ENCODE data around the gene ADARB2. TPM values are rescaled to one million over a fixed set of nuclear protein-coding genes. Genes with fewer than 3 reads are reported as not detected.
A peak's percentile ranks its signal among the peaks of the same experiment; 100 is the strongest.

Gene ADARB2
- total RNA-seq, 1 donor from 2014 or later, result 0.10 TPM

DNA sequence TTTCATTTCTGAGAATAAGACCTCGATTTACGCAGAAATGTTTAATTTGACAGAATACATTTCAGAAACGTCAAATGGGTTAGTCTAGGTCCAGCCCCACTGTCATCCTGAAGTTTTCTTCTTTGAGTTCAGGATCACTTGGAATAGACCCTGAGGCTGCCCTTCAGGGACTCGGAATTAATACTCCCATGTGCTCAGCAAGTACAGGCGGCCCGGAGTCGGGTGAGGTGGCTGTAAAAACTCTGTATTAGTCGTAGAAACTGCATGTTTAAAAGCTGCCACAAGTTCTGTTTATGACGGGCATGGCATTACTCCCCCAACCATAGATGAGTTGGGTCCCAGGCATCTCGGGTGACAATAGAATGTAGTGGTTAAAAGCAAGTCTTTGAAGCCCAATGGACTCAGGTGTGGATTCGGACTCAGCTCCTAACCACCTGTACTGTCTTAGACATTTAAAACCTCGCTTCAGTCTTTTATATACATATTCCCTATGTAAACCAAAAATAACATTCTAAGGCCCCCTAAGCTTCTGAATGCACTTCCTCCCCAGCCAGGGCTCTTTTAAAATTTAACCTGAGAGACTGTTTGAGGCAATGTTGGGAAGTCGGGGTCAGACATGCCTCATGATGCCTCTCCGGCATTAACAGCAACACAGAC is 216.3 kb downstream of the ADARB2 start:
- no peak for DNase-seq

- DNase-seq, result no peak
These were observed 217.9 kb downstream of the ADARB2 start for GRCh38 chr10:1519391-1519790.

GRCh38 chr10:1517684-1518083 is 219.6 kb downstream of the ADARB2 start:
- no peak for DNase-seq

- no peak for DNase-seq
These were observed 220.7 kb downstream of the ADARB2 start for GRCh38 chr10:1516492-1517165.

GRCh38 chr10:1515780-1516491 is 221.4 kb downstream of the ADARB2 start:
- DNase-seq, result no peak

- no peak for DNase-seq
These were observed 222.1 kb downstream of the ADARB2 start for GRCh38 chr10:1515121-1515779.

DNA sequence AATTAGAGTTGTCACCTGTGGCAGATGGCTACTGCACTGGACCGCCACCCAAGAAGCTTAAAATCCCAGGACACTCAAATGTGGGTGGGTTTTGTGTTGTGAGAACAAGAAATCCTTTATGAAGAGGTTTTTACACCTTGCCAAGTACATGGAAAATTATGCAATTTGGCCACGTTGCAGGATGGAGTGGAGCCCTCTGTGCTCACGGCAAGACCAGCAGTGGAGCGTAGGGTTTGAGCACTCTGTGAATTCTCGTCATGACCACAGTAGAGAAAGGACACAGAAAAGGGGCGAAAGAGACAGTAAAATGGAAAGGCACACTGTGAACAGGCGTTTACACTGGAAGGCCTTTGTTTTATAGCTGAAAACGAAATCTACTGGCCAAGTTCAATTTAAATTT is 222.6 kb downstream of the ADARB2 start:
- DNase-seq, result peak; percentile 48

DNA sequence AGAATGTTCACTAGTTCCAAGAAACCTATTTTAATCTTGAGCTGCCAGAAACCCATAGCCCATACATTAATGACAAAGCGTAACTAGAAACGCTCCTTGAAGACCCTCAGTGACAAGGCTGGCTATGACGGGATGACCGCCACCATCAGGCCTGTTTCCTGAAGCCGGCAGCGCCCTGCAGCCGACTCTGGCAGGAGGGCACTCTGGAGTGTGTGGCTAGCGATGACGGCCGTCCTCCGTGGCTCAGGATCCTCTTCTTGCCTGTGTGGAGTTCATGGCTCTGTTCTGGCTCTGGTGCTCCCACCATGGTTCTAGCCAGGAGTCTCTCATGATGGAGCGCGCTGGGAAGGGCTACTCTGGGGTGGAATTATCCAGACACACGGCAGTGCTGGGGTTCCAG is 224.1 kb downstream of the ADARB2 start:
- DNase-seq, result no peak

DNA sequence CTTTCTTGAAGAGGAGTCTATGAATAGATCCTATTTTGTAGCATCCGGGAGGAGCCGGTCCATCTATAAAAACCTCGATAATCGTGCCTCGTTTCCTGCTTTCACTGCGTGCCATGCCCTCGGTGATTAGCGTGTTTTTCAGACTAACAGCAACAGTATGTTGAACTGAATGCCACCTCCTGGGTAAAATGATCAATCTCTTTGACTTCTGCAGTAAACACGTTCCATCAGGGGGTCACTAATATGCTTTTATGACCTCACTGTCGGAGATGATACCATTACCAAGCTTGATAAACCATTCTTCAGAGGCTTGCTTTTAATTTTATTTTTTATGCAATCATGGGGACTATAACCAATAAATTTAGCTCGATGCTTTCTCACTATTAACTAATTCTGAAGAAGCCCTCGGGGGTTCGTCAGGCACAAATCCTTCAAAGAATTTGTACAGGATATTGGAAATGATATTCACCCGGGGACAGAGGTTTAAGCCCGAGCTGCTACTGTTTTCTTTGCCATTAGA is 228.3 kb downstream of the ADARB2 start:
- DNase-seq, result no peak

DNA sequence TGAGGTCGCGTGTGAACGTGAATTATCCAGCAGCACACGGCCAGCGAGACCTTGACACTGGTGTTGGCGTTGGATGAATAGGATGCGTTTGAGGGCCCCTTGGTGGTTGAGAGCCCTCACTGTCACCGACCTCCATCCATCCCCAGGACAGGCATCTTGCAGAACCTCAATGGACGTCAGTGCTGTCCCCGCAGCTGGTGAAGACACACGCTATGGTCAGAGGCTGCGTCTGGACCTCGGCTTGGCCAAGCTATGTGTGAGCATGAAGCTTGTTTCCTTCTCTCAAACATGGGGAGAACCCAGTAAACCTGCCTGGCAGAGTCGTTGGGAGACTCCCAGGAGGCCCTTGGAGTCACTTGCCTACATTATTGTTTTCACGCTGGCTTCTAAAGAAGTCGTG is 229.2 kb downstream of the ADARB2 start:
- no peak for DNase-seq

DNA sequence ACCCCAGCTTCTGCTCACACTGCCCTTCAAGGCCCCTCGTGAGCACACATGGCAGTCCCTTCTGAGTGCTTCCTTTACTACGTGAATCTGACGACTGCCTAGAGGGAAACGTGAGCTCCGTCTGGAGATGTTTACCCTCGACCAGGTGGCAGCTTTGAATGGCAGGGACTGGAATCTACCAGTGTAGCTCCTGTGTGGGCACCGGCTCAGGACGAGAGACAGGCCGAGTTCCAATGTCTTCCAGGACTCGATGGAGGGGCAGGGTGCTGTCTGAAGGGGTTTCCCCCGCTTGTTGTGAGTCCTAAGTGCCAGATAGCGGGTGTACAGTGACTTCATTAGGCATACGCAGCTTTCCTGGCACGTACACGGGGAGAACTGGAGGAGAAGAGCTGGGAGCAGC is 229.9 kb downstream of the ADARB2 start:
- DNase-seq, result no peak

GRCh38 chr10:1504940-1505339 is 232.4 kb downstream of the ADARB2 start:
- no peak for DNase-seq

- no peak for DNase-seq
These were observed 233.0 kb downstream of the ADARB2 start for GRCh38 chr10:1504286-1504685.

GRCh38 chr10:1502451-1502850 is 234.9 kb downstream of the ADARB2 start:
- DNase-seq, result no peak

DNA sequence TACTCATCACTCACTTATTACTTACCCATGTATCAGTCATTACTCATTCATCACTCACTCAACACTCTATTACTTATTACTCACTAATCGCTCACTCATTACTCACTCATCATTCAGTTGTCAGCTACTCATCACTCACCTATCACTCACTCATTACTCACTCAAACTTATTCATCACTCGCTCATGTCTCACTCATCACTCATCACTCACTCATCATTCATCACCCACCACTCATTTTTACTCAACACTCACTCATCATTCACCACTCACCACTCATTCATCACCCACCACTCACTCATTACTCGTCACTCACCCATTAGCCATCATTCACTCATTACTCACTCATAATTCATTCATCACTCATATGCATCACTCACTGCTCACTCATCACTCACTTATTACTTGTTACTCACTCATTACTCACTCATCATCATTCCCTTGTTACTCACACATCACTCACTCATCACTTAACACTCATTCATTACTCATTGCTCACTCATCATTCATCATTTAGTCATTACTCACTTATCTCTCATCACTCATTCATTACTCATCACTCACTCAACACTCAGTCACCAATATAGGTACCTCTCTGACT is 237.9 kb downstream of the ADARB2 start:
- no peak for DNase-seq

DNA sequence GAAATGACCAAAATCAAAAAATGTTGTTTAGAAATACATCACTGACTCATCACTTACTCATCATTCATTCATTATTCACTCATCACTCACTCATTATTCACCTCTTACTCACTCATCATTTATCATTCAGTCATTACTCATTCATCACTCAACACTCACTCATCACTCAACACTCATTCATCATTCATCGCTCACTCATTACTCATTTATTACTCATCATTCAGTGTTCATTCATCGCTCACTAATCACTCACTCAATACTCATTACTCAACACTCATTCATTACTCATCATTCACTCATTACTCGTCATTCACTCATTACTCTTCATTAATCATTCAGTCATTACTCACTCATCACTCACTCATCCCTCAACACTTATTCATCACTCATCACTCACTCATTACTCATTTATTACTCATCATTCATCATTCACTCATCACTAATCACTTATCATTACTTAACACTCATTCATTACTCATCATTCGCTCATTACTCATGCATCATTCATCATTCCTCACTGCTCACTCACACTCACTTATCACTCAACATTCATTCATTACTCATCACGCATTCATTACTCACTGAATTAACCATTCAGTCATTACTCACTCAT is 238.5 kb downstream of the ADARB2 start:
- DNase-seq, result no peak

GRCh38 chr10:1495915-1496517 is 241.3 kb downstream of the ADARB2 start:
- no peak for DNase-seq

DNA sequence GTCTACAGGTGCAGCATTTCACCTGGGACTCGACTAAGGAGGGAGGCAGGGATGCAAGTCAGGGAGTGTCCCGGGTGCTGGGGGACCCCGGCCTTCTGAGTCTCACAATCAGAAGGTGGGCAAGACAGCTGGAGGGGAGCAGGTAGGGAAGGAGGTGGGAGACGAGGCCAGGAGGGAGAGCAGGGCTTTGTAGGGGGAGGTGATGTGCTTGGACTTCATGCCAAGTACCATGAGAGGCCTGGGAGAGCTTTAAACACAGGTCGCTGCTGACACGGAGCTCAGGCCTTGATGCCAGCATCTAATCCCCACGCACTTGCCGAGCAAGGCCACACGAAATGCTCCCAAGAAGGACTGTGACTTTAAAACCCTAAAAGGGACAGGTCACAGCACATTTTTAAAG is 244.7 kb downstream of the ADARB2 start:
- no peak for DNase-seq

DNA sequence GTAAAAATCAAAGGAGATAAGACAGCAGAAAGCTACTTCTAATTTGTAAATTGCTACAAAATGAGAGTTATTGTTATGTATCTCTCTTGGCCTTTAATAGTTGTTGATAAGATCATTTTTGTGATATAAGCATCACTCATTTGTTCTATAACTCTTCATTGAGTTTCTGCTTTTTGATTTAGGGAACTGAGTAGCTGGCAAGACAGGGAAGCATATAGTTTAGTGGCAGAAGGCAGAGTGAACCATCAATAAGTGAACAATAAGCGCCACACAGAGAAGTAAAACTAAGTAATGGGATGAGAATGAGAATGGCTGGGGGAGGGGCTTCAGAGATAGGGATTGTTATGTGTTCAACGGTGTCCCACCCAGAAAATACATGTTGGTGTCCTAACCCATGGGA is 245.4 kb downstream of the ADARB2 start:
- no peak for DNase-seq

- no peak for DNase-seq
These were observed 247.5 kb downstream of the ADARB2 start for GRCh38 chr10:1489801-1490200.

DNA sequence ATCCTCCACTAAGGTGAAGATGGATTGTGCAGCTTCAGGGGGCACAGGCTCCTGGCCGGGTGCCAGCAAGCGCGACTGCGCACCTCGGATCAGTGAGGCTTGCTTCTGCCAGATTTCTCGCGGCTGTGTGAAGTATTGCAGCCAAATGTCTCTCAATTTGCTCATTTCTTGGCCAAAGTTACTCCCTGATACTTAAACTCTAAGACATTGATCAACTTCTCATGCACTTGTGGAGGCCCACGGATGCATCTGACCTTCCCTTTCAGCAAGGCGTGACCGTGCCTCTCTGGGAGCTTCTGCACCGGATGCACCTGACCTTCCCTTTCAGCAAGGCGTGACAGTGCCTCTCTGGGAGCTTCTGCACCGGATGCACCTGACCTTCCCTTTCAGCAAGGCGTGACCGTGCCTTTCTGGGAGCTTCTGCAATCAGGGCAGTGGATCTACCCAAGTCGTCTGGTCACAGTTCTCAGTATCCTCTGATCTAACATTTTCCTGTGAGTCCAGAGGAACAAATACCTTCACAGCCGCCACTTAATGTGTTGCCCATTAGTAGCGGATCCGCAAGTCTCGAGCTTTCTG is 248.3 kb downstream of the ADARB2 start:
- no peak for DNase-seq
